B cell (primary cell): Measurements from ENCODE around the gene SYT17.

Source experiments
- EZH2 ChIP-seq: IDR thresholded peaks from 2 replicates; pipeline ENCODE4 v1.6.1; 2012; ENCODE audit warnings: borderline replicate concordance, low read depth, mild to moderate bottlenecking, moderate library complexity, low read length; ENCODE audit not compliant: insufficient read depth, poor library complexity, severe bottlenecking
- TF ChIP-seq, protein P1 (sequence below): fragments of 200-600 bp; IDR thresholded peaks from one replicate; pipeline ENCODE4 v1.8.0; 2022; ENCODE audit warnings: antibody characterized with exemption, mild to moderate bottlenecking

DNA sequence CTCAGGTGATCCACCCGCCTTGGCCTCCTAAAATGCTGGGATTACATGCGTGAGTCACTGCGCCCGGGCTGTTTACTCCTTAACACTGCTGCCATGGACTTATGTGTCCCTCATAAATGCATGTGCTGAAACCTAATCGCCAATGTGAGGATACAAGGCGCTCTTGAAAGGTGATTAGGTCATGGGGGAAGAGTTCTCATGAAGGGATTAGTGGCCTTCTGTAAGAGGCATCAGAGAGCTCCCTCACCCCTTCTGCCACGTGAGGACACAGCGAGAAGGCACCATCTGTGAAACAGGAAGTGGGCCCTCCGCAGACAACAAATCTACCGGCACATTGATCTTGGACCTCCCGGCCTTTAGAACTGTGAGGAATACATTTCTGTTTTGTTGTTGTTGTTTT lies 35.1 kb upstream of the SYT17 start:
- TF ChIP-seq, protein P1, sequence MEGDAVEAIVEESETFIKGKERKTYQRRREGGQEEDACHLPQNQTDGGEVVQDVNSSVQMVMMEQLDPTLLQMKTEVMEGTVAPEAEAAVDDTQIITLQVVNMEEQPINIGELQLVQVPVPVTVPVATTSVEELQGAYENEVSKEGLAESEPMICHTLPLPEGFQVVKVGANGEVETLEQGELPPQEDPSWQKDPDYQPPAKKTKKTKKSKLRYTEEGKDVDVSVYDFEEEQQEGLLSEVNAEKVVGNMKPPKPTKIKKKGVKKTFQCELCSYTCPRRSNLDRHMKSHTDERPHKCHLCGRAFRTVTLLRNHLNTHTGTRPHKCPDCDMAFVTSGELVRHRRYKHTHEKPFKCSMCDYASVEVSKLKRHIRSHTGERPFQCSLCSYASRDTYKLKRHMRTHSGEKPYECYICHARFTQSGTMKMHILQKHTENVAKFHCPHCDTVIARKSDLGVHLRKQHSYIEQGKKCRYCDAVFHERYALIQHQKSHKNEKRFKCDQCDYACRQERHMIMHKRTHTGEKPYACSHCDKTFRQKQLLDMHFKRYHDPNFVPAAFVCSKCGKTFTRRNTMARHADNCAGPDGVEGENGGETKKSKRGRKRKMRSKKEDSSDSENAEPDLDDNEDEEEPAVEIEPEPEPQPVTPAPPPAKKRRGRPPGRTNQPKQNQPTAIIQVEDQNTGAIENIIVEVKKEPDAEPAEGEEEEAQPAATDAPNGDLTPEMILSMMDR = no peak
- TF ChIP-seq EZH2 = no peak
